Stimulated activated CD8-positive, alpha-beta memory T cell treated with anti-CD3 and anti-CD28 coated beads, Interleukin-7, amount 100 ng/mL, for 24 hours (primary cell): ENCODE results near the gene MYADML2.
"Not testable (repeated sequence)": the region's sequence is repeated elsewhere in the genome, so short reads cannot be mapped to it uniquely, and the experiment has no call there.

Experiments
- DNase-seq: peaks from one replicate; pipeline ENCODE4 v3.0.0-alpha.2; 2020; ENCODE audit warnings: low read depth

MYADML2 gene

DNA sequence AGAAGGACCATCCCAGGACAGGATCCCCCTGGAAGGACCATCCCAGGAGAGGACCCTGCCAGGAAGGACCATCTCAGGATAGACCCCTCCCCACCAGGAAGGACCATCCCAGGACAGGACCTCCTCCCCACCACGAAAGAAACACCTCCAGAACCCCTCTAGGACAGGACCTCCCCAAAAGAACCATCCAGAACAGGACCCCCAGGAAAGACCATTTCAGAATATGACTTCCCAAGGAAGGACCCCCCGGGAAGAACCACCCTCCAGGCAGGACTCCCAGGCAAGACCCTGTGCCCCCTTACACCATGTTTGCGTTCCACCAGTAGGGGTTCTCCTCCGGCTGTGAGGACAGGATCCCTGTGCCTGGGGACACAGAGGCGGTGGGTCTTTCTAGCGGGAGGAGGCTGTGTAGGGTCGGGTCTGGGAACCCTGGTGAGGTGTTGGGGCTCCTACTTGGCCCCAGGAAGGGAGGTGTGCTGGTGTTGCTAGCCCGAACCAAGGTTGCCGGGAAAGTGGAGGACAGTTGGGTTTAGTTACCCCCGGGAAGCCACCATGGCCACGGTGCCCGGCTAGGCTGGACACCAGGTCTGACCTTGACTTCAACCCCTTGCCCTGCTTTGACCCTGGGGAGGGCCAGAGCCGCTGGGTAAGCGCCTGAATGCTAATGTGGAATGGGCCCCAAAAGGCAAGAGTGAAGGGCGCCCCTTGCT, 11.8 kb upstream of the MYADML2 start:
- DNase-seq: no peak

DNA sequence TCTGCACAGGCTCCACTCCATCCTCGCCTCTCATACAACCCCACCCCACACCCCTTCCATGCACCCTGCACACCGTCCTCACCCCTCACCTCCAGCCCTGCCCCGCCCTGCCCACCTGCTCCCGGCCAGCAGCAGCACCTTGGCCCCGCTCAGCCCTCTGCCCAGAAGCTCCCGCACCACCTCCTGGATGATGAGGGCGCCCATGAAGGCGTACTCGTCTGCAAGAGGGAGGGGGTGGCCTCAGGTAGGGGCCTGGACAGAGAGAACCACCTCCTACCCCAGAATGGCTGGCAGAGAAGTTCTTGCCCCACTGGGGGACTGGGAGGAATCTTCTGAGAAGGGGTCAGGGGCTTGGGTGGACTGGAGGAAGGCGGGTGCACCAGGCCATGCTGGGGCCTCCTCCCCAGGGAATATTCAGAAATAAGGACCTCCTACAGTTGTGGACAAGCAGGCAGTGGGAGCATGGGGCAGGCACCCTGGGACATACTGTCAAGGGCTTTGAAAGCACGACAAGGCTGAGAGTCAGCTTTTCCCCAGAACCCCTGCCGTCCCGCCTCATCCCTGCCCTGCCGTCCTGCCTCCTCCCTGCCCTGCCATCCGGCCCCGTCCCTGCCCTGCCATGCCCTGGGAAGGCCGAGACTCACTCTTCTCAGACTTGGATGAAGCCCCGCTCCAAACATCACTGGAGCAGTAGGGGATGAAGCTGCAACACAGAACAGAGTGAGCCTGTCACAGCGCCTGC, 10.8 kb upstream of the MYADML2 start:
- no peak for DNase-seq

DNA sequence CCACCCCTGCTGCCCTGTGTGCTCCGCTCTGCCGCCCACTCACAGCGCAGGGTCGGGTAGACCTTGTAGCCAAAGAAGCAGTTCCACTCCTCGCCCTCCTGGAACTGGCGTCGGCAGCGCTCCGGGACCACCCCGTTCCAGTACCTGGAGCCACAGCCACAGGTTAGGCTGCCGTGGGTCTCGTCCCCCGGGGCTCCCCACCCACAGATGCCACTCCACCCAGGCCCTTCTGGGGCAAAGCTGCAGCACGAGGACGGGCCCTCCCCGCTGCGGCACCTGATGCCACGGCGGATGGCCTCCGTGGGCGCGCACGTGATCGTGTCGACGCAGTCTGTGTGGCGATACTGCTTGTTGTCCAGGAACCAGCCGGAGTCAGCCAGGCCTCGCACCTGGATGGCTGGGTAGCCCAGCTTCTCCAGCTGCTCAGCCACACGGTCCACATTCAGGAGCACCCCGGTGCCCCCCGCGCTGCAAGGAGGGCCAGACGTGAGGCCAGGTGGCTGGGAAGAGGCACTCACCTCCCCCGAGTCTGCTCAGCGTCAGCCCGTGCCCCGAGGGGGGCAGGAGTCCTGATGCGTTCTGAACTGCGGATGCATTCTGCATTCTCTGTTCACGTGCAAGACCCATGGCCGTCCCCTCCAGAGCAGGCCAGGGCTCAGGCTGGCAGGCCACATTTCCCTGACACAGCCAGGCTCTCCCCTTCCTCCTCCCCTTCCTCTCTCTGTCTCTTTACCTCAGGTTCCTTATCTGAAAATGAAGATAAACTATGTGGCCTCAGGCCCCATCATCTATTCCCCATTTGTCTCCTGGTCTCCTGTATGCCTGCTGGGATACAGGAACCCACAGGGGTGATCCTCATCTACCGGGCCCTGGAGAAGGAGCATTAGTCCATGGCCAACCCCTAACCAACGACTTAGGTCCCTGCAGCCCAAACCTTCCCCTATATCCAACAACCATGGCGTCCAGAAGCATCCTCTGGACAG, 9.9 kb upstream of the MYADML2 start:
- no peak for DNase-seq

DNA sequence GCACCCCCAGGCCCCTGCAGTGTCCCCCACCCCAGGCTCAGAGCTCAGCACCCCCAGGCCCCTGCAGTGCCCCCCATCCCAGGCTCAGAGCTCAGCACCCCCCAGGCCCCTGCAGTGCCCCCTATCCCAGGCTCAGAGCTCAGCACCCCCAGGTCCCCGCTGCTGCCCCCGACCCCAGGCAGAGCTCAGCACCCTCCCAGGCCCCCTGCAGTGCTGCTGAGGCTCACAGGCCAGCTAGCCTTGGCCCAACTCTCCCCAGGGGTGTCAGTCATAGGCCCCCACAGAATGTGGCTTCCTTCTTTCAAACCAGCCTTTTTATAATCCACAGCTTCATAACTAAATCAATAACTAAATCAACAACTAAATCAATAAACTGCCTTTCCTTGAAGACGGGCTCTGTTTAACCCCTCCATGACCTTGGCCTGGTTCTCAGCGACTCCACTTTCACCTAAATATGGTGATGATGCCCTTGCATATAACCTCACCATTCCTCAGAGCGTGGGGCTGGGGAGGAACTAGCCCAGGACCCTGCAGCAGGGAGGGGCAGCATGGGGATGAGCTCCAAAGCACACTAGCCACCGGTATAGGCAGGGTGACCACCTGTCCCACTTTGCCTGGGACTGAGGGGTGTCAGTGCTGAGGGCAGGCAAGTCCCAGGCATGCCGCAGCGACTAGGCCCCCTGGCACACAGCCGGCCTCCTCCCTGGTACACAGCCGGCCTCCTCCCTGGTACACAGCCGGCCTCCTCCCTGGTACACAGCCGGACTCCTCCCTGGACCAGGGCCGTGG, 8.9 kb upstream of the MYADML2 start:
- DNase-seq: no peak

DNA sequence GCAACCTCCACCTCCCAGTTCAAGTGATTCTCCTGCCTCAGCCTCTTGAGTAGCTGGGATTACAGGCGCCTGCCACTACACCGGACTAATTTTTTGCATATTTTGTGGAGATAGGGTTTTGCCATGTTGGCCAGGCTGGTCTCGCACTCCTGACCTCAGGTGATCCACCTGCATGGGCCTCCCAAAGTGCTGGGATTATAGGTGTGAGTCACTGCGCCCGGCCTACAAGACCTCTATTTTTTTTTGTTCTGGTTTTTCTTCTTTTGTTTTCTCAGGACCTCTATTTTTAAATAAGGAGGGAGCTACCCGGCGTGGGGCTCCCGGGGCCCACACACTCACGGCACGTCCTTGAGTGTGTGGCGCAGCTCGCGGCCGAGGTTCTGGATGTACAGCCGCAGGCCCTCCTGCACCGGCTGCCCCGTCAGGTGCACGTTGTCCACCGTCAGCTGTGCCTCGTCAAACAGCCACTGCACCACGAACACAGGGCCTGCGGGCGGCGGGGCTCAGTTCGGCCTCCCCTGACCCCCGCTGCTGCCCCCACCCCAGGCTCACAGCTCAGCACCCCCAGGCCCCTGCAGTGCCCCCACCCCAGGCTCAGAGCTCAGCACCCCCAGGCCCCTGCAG, 8.1 kb upstream of the MYADML2 start:
- DNase-seq: no peak

DNA sequence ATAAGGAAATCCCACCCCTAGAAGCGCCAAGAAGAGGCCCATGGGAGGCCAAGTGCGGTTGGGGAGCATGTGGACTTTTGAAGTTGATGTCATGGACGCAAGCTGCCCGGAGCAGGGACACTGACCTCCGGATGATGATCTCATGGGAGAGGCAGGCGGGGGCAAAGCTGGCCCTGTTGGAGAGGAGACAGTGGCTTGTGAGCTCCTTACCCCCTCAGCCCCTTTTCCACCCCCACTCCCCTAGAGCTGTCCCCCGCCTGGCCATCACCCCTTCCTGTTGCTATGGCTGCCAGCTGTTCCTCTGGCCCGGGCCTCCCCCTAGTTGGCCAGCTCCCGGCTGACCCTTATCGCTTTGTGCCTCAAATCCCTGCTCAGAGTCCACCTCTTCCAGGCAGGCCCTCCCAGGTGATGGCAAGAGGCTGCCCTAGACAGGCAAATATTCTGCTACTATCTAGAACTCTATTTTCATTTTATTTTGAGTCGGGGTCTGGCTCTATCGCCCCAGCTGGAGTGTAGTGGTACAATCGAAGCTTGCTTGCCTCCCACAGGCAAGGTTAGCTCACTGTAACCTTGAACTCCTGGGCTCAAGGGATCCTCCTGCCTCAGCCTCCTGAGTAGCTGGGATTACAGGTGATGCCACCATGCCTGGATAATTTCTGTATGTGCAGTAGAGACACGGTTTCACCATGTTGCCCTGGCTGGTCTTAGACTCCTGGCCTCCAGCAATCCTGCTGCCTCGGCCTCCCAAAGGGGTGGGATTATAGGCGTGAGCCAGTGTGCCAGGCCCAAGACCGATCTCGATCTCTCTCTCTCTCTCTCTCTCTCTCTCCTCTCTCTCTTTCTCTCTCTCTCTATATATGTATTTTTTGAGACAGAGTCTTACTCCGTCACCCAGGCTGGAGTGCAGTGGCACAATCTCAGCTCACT, 7.4 kb upstream of the MYADML2 start:
- no peak for DNase-seq

DNA sequence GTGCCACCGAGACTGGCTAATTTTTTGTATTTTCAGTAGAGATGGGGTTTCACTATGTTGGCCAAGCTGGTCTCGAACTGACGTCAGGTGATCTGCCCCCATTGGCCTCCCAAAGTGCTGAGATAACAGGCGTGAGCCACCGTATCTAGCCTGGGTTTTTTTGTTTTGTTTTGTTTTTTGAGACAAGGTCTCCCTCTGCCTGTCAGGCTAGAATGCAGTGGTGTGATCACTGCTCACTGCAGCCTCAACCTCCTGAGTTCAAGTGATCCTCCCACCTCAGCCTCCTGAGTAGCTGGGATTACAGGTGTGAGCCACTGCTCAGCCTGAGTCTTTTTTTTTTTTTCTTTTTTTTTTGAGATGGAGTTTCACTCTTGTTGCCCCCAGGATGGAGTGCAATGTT, 6.4 kb upstream of the MYADML2 start:
- DNase-seq: not testable (repeated sequence)

DNA sequence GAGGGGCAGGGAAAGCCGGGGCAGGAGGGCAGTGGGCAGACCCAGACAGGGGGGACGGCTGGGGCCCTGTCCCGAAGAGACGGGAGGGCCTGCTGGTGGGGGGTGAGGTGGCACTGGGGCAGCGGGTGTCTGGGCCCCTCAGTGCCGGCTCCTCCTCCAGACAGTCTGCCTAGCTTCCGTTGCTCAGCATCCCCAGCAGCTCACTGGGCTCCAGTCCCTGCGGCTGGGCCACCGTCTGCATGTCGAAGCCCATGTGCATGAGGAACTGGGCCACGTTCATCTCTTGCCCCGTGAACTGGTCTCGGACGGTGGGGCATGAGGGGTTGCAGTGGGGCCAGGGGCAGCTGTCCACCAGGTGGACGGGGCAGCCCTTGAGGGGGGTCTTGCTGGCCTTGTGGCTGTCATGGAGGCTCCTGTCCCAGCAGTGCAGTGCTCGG, 5.8 kb upstream of the MYADML2 start:
- DNase-seq: no peak

DNA sequence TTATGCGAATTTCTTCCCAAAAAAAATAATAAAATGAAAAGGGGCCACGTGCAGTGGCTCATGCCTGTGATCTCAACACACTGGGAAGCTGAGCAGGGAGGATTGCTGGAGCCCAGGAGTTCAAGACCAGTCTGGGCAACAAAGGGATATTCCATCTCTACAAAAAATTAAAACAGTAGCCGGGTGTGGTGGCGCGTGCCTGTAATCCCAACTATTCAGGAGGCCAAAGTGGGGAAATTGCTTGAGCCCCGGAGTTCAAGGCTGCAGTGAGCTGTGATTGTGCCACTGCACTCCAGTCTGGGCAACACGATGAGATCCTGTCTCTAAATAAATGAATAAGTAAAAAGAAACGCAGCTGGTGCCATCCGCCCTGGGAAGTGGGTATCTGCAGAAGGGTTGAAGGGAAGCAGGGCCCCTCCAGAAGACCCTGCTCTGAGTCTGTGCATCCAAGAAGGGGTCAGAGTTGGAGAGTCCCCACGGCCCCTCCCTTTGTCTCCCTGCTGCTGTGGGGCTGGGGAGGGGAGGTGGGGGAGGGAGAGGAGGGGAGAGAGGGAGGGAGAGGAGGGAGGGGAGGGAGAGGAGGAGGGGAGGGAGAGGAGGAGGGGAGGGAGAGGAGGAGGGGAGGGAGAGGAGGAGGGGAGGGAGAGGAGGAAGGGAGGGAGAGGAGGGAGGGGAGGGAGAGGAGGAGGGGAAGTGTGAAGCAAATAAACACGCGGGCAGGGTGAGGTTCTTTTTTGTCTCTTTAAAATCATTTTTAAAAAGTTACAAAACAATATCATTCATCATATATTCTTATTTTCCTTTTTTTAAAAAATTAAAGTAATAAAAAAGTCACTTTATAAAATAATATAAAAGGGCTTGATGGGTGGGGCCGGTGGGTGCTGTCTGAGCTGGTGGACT, 5.0 kb upstream of the MYADML2 start:
- no peak for DNase-seq

DNA sequence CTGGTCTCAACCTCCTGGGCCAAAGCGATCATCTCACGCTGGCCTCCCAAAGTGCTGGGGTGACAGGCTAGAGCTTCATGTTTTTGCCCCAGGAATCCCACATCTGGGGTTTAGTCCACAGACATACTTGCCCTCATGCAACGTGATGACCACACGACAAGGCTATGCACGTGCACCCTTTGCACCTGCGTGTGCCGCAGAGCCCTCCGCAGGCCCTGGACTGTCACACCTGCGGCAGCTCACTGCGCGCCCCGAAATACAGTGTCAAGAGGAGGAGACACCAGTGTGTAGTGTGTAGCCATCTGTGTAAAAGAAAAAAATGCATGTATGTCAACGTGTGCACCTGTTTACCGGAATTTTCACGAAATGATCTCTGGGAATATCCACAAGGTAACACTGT, 3.5 kb upstream of the MYADML2 start:
- no peak for DNase-seq

DNA sequence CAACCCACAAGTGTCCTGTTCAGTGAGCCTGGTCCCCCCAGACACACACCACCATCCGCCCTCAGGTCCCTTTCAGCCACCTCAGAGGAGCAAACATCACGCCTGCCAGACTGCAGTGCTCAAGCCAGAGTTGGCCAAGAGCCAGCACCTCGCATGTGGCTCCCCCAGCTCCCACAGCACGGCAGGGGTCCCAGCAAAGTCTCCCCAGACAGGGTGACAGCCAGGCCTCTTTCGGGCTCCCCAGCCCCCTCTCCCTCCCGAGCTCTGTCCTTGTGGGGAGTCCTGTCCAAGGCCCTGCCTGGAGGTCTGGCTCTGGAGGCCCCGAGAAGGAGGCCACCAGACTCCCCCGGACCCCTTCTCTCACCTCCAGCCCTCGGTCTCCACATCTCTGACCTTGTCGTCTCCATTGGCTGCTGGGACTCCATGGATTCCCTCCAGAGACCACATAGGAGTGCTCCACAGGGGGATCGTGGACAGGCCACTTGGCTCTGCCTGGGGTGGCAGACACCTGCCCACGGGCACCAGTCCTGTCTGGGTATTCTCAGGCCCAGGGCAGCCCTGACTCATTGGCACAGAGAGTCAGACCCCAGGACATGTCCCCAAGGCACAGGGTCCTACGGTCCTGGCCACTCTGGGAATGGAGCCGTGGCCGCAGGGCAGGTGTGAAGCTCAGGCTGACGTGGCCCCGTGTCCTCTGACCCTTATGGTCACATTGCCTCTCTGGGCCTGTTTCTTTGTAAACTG, 1.8 kb upstream of the MYADML2 start:
- DNase-seq: no peak

DNA sequence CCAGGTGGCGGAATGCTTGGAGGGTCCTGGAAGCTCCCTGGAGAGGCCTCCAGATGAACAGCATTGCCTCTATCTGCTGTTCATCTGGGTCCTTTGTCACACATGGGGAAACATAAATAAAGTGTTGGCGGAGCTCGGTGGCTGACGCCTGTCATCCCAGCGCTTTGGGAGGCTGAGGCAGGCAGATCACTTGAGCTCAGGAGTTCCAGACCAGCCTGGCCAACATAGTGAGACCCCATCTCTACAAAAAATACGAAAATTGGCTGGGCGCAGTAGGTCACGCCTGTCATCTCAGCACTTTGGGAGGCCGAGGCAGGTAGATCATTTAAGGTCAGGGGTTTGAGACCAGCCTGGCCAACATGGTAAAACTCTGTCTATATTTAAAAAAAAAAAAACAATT, 2.2 kb downstream of the MYADML2 start:
- no peak for DNase-seq

DNA sequence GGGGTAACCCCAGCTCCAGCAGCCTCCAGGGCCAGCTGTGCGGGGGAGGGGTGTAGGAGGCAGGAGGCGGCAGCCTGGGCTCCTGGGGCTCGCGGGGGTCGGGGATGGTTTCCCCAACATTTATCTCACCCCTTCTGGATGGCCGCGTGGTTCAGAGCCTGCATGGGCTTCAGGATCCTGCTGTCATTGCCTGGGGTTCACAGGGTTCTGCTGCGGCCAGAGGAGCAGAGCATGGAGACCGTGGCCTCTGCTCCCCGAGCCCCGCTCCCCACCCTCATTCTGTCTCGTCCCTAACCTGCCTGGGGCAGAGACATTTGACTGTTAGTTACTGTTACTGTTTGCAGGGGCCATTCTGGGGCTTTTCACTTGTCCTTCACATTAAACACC, 4.9 kb downstream of the MYADML2 start:
- DNase-seq: no peak

DNA sequence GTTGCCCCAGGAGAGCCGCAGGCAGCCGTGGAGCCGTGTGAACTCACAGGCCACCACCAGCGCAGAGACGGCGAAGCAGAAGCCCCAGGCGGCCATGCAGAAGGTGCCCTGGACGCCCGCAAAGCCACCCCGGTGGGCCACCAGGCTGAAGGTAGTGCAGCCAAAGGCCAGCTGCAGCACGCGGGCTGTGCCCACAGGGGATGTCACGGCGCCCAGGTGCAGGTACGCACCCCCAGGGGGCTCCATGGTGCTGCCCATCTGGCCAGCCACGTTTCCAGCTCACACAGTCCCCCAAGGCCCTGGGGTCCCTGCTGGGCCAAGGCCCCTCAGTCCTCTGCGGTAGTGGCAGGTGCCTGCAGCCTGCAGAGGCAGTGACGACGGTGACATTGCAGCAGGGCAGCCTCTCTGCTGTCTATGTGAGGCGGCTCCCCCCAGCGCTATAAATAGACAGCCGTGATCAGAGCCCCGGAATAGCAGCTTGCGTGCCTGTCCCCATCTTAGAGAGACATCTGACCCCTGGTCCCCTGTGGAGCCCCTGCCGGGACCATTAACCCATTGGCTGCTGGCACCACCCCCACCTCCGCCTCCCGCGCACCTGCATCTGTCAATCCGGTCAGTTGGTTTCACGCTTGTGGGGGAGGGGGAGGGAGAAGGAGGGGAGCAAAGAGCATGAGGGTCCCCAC, 5.4 kb downstream of the MYADML2 start:
- no peak for DNase-seq

DNA sequence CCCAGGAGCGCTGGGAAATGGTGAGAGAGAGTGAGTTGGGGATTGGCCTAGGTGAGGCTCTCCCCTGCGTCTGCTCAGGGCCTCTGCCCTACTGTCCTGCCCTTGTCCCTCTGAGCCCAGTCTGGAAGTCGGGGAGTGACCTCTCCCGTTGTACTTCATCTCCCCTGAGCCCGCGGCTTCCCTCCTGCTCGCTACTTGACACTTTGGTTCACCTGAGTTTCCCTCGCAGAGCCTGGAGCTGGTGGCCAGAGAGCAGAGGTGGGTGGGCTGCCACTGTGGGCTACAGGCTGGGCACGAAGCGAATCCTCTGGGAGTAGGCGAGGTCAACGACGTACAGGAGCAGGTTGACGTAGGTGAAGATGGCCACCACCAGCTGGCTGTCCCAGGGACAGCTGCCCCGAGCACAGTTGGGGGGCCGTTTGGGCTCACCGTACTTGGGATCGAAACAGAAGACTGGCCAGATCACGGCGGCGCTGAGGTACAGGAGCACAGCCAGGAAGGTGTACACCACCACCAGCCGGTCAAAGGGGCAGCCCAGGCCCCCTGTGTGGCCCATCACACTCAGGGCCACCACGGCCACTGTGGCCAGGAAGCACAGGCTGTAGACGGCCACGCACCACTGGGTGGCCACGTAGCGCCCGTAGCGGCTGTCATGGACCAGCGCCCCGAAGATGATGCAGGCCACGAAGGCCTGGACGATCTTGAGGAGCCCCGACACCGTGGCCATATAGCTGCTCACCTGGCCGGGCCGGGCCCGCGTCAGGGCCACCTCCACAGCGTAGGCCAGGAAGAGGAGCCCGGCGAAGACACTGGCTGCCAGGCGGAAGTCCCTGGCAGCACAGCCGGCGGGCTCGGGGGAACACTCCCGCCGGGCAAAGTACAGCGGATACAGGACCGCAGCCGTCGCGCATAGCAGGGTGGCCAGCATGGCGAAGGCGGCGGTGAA, 6.2 kb downstream of the MYADML2 start:
- DNase-seq: no peak

DNA sequence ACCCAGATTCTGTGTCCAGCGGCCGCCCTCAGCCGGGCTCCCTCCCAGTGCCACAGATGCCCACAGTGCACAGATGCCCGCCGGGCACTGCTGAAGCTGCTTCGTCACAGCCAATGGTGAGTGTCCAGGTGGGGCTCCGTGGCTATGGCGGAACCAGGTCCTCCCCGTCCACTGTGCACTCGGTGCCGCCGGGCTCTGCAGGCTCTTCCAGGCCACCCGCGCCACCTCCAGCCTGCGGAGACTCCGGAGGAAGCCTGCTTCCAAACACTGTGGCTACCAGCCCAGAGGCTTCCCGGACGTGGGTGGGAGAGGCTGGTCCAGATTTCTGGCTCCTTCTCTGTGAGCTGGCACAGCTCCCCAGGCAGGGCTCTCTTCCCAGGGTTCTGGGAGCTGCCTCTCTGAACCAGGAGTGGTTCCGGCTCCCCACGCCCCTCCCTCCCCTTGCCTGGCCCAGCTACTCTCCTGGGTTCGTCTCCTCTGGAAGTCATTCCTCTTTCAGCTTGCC, 7.1 kb downstream of the MYADML2 start:
- no peak for DNase-seq
